NCI-H2171 (cell line): ENCODE measurements around the gene RREB1.

Experiments
- DNase-seq: peaks from one replicate; lab custom pipeline; 2025; lab: John Stamatoyannopoulos, UW

RREB1 gene

GRCh38 chr6:7164536-7165001 is 56.8 kb downstream of the RREB1 start:
- DNase-seq = no peak

- DNase-seq = no peak
These were observed 57.5 kb downstream of the RREB1 start for GRCh38 chr6:7165002-7165889.

- no peak for DNase-seq
These were observed 58.1 kb downstream of the RREB1 start for GRCh38 chr6:7165890-7166267.

GRCh38 chr6:7166410-7167293 is 58.9 kb downstream of the RREB1 start:
- DNase-seq = no peak

GRCh38 chr6:7169296-7169721 is 61.5 kb downstream of the RREB1 start:
- no peak for DNase-seq

GRCh38 chr6:7170117-7170732 is 62.5 kb downstream of the RREB1 start:
- no peak for DNase-seq

- no peak for DNase-seq
These were observed 63.4 kb downstream of the RREB1 start for GRCh38 chr6:7171119-7171518.

GRCh38 chr6:7171733-7172132 is 64.0 kb downstream of the RREB1 start:
- no peak for DNase-seq

GRCh38 chr6:7172649-7173048 is 64.9 kb downstream of the RREB1 start:
- DNase-seq = no peak

- no peak for DNase-seq
These were observed 66.2 kb downstream of the RREB1 start for GRCh38 chr6:7173843-7174503.

GRCh38 chr6:7175462-7175861 is 67.7 kb downstream of the RREB1 start:
- no peak for DNase-seq

- no peak for DNase-seq
These were observed 68.4 kb downstream of the RREB1 start for GRCh38 chr6:7176208-7176607.

- DNase-seq = no peak
These were observed 70.5 kb downstream of the RREB1 start for GRCh38 chr6:7178280-7178679.

- DNase-seq = no peak
These were observed 73.0 kb downstream of the RREB1 start for GRCh38 chr6:7180751-7181150.

- DNase-seq = no peak
These were observed 75.9 kb downstream of the RREB1 start for GRCh38 chr6:7183707-7184106.

GRCh38 chr6:7184502-7184901 is 76.7 kb downstream of the RREB1 start:
- no peak for DNase-seq

GRCh38 chr6:7185561-7185960 is 77.8 kb downstream of the RREB1 start:
- DNase-seq = no peak

- DNase-seq = no peak
These were observed 80.7 kb downstream of the RREB1 start for GRCh38 chr6:7188492-7188891.

- DNase-seq = no peak
These were observed 81.5 kb downstream of the RREB1 start for GRCh38 chr6:7189101-7189758.

GRCh38 chr6:7190791-7191190 is 83.0 kb downstream of the RREB1 start:
- DNase-seq = no peak

GRCh38 chr6:7193122-7193521 is 85.4 kb downstream of the RREB1 start:
- DNase-seq = no peak
